Stimulated activated CD4-positive, alpha-beta T cell treated with anti-CD3 and anti-CD28 coated beads, Interleukin-4, amount 100 ng/mL, for 48 hours (primary cell): Measurements from ENCODE around the gene GRK2.
"Not testable (repeated sequence)": the region's sequence is repeated elsewhere in the genome, so short reads cannot be mapped to it uniquely, and the experiment has no call there.

Experiments used
- DNase-seq, 2 donors: peaks; one replicate each; pipeline ENCODE4 v3.0.0-alpha.2; 2020; ENCODE audit warnings: low read depth in 2 of 2

The GRK2 gene

GRCh38 chr11:67266449-67267187, at the start of gene GRK2:
GRK2 (plus strand) TSS chr11:67266473; CDS start chr11:67266700, 227 bp downstream.
- no peak for DNase-seq

DNA sequence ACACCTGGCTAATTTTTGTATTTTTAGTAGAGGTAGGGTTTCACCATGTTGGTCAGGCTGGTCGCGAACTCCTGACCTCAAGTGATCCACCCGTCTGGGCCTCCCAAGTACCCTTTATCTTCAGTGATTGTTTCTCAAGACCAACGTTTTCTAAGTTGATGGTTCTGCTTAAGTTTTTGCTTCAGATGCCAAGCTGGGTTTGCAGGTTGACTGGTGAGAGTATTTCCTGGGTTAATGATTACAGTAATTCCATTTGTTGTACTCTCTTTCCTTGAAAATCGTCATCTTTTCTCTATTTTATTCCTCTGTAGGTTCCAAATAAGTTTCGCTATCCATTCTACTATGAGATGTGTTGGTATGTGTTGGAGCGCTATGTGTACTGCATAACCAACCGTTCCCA, 38.5 kb upstream of the GRK2 start:
- no peak for DNase-seq

GRCh38 chr11:67230406-67230805, 35.9 kb upstream of the GRK2 start:
- no peak for DNase-seq

DNA sequence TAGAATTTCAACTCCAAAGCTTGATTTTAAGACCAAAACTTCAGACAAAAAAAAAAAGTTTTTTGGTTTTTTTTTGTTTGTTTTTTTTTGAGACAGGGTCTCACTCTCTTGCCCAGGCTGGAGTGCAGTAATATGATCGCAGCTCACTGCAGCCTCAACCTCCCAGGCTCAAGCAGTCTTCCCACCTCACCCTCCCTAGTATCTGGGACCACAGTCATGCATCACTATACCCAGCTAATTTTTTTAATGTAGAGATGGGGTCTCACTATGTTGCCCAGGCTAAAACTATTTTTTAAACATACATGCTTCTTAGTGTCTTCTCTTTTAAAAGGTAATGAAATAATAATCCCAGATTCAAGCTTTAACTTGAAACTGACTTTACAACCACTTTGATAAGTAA, 35.4 kb upstream of the GRK2 start:
- DNase-seq = no peak

GRCh38 chr11:67233584-67234190, 32.6 kb upstream of the GRK2 start:
- DNase-seq = no peak

GRCh38 chr11:67234571-67234970, 31.7 kb upstream of the GRK2 start:
- DNase-seq = not testable (repeated sequence)

GRCh38 chr11:67237574-67237973, 28.7 kb upstream of the GRK2 start:
- DNase-seq = no peak

GRCh38 chr11:67238894-67239782, 27.1 kb upstream of the GRK2 start:
- no peak for DNase-seq

DNA sequence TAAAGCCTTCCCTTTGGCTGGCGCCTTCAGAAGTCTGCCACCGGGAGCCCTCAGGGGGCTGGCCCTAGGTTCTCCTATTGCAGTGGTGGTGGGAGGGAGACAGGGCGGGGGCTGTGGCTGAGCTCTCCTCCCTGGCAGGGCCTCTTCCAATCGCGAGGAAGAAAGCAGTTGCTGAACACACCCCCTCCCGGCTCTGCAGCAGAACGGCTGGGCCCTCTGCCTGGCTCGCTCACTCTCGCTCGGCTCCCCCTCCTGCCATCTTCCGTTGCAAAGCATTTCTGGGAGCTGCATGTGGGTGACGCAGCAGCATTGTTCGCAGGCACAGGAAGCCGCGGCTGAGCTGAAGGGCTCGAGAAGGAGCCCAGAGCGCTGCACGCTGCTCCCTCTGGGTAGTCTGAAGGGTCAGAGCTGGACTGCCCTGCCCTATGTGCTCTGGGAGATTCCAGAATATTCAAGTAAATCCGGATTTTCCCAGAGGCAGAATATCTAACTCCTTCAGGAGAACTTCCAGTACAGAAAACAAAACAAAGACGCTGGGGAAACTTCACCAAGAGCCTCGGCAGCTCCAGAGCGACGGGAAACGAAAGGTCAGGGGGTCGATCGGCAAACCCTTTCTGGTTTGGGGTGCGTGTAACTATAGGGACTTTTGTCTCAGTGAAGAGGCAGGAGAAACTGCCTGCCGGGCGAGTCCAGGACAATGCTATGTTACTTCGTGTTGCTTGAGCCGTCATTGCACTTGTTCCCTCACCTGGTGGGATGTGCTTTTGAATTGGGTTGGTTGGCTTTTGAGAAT, 26.3 kb upstream of the GRK2 start:
- DNase-seq = peak; percentile 88 to 97

DNA sequence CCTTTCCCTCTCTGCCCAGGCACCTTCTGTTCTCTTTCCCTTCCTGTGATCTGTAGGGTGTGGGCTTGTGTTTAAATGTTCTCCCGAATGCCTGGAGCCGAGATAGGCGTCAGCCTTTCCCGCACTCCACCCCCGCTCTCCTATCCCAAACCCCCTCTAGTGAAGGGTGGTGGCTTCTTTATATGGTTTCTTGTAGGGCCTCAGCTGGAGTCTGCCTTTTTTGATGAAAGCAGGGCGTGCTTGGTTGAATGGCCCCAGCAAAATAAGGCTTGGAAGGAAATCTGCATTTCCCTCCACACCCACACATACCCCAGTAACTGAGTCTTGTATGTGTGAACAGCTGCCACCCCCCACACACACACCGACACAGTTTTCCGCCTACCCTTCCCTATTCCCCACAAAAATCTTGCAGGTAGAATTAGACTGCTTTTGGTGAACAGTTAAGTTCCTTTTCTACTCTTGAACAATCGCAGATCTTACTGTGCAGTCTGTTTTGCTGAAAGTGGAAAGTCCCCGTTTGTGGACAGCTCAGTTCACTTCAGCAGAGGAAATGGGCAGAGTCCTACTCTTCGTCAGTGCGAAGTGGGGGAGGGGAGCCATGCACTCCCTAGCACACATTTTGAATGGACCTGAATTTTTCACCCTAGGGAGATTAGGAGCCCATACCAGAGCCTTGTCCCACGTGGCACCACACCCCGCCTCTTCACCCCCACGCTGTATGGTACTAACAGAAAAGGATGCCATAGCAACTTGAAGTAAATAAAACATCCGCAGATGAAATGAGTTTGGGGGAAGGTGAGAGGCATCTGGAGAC, 25.5 kb upstream of the GRK2 start:
- peak; percentile 76 to 85 for DNase-seq

DNA sequence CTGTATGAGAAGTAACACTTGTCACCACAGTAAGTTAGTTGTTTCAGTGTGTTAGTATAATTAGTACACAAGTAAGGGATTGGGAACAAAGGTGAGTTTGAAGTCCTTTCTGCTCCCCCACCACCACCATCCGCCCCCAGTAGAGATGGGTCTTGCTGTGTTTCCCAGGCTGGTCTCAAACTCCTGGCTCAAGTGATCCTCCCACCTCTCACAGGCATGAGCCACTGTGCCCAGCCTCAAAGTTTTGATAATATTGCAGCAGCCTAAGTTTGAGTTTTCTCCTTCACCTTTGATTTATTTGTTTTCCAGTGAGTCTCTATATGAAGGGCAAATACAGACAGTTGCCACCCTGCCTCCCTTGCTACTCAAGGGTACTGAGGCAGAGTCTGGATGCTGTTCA, 23.7 kb upstream of the GRK2 start:
- no peak for DNase-seq

DNA sequence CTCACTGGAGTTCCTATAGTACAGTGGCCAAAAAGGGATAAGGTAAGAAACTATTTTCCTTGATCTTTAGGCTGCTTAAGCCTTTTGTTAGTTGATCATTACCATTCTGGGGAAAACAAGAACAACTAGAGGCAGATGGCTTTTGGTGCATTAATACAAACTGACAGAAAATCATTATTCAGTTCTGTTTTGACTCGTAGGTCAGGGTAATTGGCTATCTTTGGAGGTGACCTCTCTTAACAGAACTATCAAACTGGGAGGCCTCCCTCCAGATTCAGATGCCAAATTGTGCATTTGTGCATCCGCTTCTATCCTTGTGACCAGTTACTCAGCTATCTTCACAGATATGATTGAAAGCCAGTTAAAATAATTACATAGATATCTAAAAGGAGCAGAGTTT, 23.2 kb upstream of the GRK2 start:
- DNase-seq = no peak

DNA sequence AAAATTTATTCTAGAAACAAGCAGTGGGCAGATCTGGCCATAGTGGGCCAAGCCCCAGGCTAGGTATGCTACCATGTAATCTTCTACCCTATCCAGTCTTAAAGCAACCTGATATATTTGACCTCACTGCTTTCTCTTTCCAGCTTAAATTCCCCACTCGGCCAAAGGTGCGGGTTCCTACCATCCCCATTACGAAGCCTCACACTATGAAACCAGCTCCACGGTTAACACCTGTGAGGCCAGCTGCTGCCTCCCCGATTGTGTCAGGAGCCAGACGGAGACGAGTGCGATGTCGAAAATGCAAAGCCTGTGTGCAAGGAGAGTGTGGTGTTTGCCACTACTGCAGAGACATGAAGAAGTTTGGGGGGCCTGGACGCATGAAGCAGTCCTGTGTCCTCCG, 21.2 kb upstream of the GRK2 start:
- no peak for DNase-seq

- DNase-seq = no peak
These were observed 18.2 kb upstream of the GRK2 start for GRCh38 chr11:67247946-67248550.

DNA sequence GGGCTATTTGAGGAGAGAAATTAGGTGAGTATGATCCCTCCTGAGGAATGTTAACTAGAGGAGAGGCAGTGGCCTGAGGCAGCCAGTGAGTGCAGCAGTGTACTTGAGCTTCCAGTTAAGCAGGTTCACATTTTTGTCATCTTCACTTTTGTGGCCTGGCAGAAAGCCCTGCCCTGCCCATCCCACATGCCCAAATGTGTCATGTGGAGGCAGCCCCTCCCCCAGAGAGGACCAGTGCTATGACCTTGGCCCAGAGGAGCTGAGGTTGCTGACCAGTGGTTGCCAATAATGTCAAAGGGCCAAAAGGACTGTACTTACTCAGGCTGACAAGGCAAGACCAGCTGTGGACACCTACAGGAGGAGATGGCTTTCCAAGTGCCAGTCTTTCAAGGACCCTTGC, 17.6 kb upstream of the GRK2 start:
- no peak for DNase-seq

- no peak for DNase-seq
These were observed 15.9 kb upstream of the GRK2 start for GRCh38 chr11:67250059-67251043.

- no peak for DNase-seq
These were observed 14.4 kb upstream of the GRK2 start for GRCh38 chr11:67251841-67252240.

- DNase-seq = no peak
These were observed 13.4 kb upstream of the GRK2 start for GRCh38 chr11:67252831-67253239.
